GM12892 (cell line): Measurements from ENCODE around the gene KIAA1549.

Source experiments
- POLR2A ChIP-seq: IDR thresholded peaks from 2 replicates; pipeline ENCODE4 v1.6.1; 2011; ENCODE audit warnings: low read depth, low read length, control low read depth
- POLR2AphosphoS5 ChIP-seq: IDR thresholded peaks from 2 replicates; pipeline ENCODE4 v1.6.1; 2011; ENCODE audit warnings: low read depth, low read length, control low read depth
- TAF1 ChIP-seq: IDR thresholded peaks from 2 replicates; pipeline ENCODE4 v1.6.1; 2011; ENCODE audit warnings: low read depth, mild to moderate bottlenecking, control low read depth, low read length, borderline replicate concordance

DNA sequence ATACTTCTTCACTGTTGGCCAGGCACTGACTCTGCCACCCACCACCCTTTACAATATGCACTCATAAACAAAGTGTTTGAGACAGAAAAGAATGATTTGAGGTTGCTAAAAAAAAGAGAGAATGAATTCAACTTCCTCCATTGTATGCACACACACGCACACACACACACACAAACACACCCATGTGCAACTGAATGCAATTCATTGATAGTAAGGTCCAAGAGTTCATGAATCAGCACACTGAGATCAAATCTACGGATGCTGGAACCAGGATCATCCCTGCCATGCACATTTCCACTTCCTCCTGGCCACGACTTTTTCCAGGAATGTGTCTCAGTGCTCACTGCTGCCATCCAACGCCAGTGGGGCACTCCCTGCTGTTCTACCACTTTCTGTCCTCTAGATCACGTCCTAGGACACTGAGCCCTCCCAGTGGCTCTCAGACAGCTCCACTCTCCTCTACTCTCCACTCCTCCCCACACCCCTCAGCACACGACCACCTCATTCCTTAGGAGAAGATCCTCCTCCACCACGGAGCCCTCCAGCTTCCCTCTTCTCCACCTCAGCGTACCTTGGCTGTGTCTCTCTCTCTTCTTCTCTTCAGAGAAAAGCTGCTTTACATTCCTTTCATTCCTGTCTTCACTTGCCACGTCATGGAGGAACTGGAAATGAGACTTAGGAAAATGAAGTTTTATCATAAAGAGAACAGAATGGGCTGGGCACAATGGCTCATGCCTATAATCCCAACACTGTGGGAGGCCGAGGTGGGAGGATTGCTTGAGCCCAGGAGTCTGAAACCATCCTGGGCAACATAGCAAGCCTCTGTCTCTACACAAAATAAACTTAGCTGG is 195.4 kb downstream of the KIAA1549 start:
- TF ChIP-seq TAF1, result no peak
- no peak for TF ChIP-seq POLR2AphosphoS5
- no peak for TF ChIP-seq POLR2A
